ENCODE results near the gene GMDS.

The GMDS gene

GRCh38 chr6:1634081-1634480 is 611.3 kb downstream of the GMDS start:
- no peak for FAIRE-seq

DNA sequence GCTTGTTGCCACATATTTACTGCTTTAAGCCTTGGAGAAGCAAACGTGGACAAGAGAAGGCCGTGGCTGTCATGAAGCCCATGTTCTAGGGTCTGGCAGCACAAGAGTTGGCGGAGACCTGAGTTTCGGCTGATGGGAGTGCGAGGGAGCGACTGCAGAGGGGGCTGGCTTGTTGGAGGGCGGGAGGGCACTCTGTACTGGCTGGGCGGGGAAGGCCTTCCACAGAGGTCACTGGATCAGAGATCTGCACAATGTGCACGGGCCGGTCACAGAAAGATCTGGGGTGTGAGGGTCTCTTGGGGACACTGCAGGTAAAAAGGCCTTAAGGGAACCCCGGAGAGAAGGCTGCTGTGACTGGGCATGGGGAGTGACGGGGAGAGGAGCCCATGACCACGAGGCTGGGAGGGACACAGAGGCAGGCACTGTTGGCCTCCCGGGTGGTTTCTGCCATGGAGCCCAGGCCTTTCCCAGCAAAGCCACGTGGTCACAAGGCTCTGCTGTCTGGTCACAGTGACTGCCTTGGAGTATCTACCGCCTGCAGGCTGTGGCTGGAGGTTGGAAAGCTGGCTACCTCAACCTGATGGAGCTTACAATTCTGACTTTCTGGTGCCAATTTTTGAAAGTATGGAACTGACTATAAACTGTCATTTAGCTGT is 611.9 kb downstream of the GMDS start:
- no peak for FAIRE-seq

DNA sequence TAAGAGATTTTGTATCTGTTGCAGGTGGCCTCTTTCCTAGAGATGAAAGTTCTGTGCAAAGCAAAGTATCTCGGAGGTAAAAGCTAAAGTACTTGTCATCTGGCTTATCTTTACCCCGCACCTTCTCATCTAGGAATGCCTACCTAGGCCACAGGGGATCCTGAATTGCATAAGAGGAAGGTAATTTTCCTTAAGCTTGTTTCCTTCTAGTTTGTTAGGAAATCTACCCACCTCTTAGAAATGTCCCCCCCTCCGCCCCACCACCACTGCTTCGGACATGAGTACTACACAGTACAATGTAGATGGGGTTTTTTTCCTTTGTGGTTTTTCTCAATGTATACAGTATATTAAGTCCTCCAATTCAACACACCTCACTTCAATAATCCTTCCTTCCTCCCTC is 614.2 kb downstream of the GMDS start:
- FAIRE-seq: no peak

GRCh38 chr6:1630771-1631217 is 614.6 kb downstream of the GMDS start:
- no peak for FAIRE-seq

- no peak for FAIRE-seq
Observed at GRCh38 chr6:1630212-1630770, 615.1 kb downstream of the GMDS start.

- no peak for FAIRE-seq
Observed at GRCh38 chr6:1629316-1629715, 616.1 kb downstream of the GMDS start.

- no peak for FAIRE-seq
Observed at GRCh38 chr6:1627827-1628560, 617.4 kb downstream of the GMDS start.

GRCh38 chr6:1626481-1626880 is 618.9 kb downstream of the GMDS start:
- no peak for FAIRE-seq

GRCh38 chr6:1625794-1626435 is 619.5 kb downstream of the GMDS start:
- FAIRE-seq: no peak

DNA sequence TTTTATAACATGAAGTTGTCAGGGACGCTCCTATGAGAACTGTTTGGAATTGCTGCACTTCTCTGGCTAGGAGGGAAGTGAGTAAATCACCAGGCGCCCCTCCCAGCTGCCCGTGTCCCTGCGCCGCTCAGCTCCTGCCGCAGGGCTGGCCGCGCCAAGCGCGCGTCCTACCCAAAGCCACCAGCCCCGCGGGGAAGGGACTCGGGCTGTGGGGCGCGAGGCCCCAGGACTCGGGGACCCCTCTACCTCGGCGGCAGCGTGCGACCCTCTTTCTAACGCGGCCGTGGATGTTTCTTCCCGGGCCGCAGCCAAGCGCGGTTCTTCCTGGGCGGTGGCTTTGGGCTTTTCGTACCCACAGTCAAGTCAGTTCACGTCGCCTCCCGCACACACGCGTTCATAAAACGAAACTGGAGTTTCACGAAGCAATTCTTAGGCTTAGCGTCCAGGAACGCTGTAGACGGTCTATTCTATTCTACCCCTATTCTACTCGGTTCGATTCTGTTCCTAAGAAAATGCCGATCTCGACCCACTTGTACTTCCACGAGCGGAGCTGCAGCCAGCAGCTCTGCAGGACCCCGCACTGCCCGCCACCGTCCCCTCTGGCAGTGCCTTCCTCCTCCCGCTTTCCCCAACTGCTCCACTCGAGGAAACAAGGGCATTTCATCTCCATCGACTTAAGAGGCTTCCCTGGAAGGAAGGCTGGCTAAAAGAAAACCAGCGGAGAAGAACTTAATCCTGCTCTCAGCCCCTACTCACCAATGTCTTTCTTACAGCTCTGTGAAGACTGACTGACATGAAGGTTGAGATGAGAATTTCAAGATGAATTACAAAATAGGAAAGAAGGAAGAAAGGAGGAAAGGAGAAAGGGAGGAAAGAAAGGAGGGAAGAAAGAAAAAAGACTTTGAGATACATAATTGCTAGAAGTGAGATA is 620.3 kb downstream of the GMDS start:
- no peak for FAIRE-seq

DNA sequence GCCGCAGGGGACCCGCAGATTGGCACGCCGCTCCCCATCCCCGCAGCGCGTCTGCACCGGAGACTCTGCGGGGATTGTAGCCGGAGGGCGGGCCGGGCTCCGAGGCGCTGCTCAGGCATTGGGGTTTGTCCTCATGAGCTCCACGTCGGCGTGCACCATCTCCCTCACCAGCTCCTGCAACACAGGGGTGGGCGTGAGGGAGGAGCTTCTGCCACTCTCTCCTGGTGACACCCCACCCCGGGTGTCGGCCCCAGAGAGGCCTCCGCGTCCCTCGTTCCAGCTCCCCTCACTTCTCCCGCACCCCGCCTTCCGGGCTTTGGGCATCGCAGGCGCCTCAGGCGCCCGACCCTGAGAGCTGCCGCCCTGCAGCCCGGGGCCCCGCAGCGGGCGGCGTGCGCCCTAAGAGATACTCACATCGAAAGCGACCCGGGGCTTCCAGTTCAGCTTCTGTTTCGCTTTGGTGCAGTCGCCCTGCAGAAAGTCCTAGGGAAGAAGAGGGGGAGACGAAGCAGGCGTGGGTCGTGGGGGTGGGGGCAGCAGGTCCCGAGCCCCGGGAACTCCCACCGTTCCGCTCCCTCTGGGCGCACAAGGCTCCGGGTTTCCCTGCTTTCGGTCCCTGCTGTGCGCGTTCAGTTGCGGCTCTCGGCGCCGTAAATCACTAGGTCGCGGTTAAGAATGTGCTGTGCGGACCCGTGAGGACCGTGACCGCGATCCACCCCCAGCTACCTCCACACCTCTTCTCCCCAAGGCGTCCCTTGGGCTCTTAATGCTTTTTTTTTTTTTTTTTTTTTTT is 621.2 kb downstream of the GMDS start:
- FAIRE-seq: no peak

GRCh38 chr6:1623769-1624057 is 621.7 kb downstream of the GMDS start:
- FAIRE-seq: no peak

GRCh38 chr6:1622851-1623768 is 622.3 kb downstream of the GMDS start:
- FAIRE-seq: no peak

DNA sequence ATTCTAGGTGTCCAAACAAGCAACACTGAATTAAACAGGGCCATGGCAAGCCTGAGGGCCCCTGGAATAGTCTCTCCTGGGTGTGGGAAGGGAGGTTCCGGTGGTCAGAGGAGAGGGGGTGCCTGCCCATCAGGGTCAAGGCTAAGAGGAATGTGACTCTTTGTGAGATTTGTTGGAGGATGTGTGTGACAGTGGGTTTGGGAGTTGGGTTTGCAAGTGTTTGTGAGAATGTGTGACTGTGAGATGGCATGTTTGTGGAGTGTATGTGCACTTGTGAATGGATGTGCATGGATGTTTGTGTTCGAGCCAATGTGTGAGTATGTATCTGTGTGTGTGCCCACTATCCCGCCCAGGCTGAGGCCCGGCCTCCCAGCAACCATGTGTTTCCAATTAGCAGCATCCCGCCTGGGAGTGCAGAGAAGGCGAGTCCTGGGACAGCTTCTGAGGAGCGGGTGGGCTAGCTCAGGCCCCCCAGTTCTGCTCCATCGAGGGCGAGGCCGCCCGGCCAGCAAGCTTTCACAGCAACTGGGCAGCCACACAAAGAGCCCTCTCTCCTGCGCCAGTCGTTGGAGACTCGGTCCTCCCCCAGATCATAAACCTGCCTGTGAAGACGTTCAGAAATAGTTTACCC is 623.1 kb downstream of the GMDS start:
- FAIRE-seq: no peak

DNA sequence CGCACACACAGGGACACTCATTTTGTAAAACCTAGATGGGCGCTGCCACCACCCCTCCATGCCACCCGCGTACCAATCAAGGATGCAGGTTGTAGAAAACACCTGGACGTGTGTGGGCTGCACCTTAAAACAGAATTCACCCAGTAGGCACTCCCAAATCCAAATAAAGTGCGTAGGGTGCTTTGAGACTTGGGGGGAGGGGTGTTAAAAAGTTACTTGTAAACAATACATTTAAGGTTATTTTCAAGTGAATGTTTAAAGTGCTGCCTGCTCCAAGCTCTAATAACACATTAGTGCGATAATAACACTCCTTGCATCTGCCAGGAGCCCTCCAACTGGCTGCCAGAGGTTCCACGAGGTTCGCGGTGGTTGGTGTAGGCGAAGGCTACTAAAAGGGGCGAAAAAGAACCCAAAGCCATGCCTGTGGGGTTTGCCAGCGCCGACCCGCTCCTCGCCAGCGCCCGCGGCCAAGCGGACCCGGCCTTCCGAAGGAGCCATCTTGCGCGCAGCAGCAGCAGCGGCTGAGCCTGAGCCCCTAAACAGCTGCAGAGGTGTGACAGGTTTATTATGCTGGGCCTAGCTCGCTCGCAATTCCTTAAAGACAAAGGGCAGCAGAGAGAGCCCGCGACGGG is 624.2 kb downstream of the GMDS start:
- FAIRE-seq: no peak

GRCh38 chr6:1620504-1621069 is 624.8 kb downstream of the GMDS start:
- no peak for FAIRE-seq

DNA sequence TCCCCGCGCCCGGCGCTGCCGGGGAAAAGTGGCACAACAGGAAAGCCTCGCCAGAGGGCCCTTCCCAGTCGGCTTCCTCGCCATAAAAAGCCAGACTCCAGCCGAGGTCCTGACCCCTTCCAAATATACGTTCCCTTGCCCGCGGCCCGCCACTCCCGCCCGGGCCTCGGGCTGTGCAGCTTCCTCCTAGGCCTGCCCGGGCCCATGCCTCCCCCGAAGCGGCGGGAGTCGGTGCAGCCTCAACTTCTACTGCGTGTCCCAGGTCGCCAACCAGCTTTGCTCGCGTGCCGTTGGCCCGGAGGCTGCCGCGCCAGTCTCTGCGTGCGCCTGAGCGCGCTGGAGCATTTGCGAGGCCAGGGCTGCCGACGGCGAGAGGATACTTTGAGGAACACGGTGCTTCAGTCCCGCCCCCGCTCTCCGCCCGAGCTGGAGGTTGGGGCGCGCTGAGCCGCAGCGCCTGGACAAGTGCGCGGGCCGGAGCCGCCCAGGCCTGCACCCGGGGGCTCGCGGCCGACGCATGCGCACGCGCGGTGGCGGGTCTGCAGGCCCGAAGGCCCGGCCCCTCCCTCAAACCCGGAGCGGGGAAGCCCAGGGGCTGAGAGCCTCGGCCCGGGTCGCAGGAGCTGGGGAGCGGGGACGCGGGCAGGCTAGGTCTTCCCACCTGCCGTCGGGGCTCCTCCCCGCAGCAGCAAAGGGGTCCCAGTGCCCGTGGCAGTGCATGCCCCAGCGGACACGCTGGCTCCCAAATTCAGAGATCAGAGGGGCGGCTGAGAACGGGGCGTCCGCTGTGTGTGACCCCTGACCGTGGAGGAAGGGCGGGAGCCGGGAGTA is 625.5 kb downstream of the GMDS start:
- FAIRE-seq: no peak

DNA sequence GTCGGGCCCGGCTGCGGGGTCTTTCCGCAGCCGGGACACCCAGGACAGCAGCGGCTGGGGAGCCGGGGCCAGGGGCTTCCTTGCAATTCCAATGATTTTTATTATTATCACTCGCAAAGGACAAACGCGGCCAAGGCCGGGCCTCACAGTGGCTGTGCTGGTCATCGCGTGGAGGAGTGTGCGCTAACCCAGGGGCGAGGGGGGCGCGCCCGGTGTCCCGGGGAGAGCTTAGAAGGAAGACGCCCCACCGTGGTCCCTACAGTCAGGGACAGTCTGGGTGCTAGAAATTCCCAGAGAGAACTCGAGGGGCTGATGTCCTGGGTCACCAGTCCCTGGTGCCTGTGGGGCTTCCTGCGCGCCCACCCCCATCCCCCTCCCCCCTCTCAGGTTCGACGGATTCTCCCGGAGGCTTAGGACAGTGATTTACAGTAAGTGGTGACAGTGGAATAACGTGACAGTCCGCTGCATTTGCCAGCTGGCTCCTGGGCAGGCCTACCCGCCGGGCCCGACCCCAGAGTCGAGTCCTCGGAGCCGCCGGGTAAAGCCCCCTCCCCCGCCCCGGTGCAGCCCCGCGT is 626.2 kb downstream of the GMDS start:
- FAIRE-seq: no peak

All from colon (tissue), 2 donors.